DMS 273 (cell line): Measurements from ENCODE around the gene FTO.
A peak's percentile ranks its signal among the peaks of the same experiment; 100 is the strongest.

Experiments
- DNase-seq: peaks from one replicate; lab custom pipeline; 2025; ENCODE audit not compliant: unreplicated experiment; lab: John Stamatoyannopoulos, UW

Gene FTO

GRCh38 chr16:54068212-54068611 lies 364.3 kb downstream of the FTO start:
- DNase-seq, result no peak

GRCh38 chr16:54069601-54070239 lies 365.8 kb downstream of the FTO start:
- DNase-seq, result no peak

- no peak for DNase-seq
Observed at GRCh38 chr16:54070789-54071343, 366.9 kb downstream of the FTO start.

GRCh38 chr16:54071514-54071913 lies 367.6 kb downstream of the FTO start:
- no peak for DNase-seq

- DNase-seq, result no peak
Observed at GRCh38 chr16:54072237-54072636, 368.3 kb downstream of the FTO start.

GRCh38 chr16:54073356-54073755 lies 369.4 kb downstream of the FTO start:
- no peak for DNase-seq

GRCh38 chr16:54075446-54075845 lies 371.5 kb downstream of the FTO start:
- DNase-seq, result no peak

- DNase-seq, result no peak
Observed at GRCh38 chr16:54076006-54076504, 372.1 kb downstream of the FTO start.

GRCh38 chr16:54077050-54077821 lies 373.3 kb downstream of the FTO start:
- DNase-seq, result no peak

GRCh38 chr16:54080524-54081008 lies 376.6 kb downstream of the FTO start:
- no peak for DNase-seq

- no peak for DNase-seq
Observed at GRCh38 chr16:54086791-54087190, 382.8 kb downstream of the FTO start.

- no peak for DNase-seq
Observed at GRCh38 chr16:54090602-54091001, 386.6 kb downstream of the FTO start.

- DNase-seq, result no peak
Observed at GRCh38 chr16:54093281-54093680, 389.3 kb downstream of the FTO start.

- DNase-seq, result no peak
Observed at GRCh38 chr16:54094641-54095040, 390.7 kb downstream of the FTO start.

- no peak for DNase-seq
Observed at GRCh38 chr16:54096607-54097006, 392.7 kb downstream of the FTO start.

- no peak for DNase-seq
Observed at GRCh38 chr16:54097774-54098173, 393.8 kb downstream of the FTO start.

- DNase-seq, result peak; percentile 27
Observed at GRCh38 chr16:54098247-54098646, 394.3 kb downstream of the FTO start.

- DNase-seq, result no peak
Observed at GRCh38 chr16:54099627-54100026, 395.7 kb downstream of the FTO start.

- no peak for DNase-seq
Observed at GRCh38 chr16:54102888-54103866, 399.2 kb downstream of the FTO start.

GRCh38 chr16:54106057-54106456 lies 402.1 kb downstream of the FTO start:
- DNase-seq, result no peak
